GM18511 (cell line): ENCODE measurements around the gene NR2F1-AS1.

Experiments used
- ATAC-seq: cut with Tn5 transposase; IDR thresholded peaks from one replicate; pipeline ENCODE4 v1.9.1; 2021; ENCODE audit warnings: mild to moderate bottlenecking, moderate library complexity; ENCODE audit not compliant: unreplicated experiment

The NR2F1-AS1 gene

GRCh38 chr5:93578813-93579691 is 2.0 kb downstream of the NR2F1-AS1 start:
- no peak for ATAC-seq

- ATAC-seq, result no peak
Measured at GRCh38 chr5:93577854-93578812, 2.9 kb downstream of the NR2F1-AS1 start.

- no peak for ATAC-seq
Measured at GRCh38 chr5:93576994-93577853, 3.8 kb downstream of the NR2F1-AS1 start.

- ATAC-seq, result no peak
Measured at GRCh38 chr5:93575461-93576414, 5.3 kb downstream of the NR2F1-AS1 start.

- ATAC-seq, result no peak
Measured at GRCh38 chr5:93574491-93575305, 6.3 kb downstream of the NR2F1-AS1 start.

GRCh38 chr5:93573354-93574351 is 7.4 kb downstream of the NR2F1-AS1 start:
- ATAC-seq, result no peak

GRCh38 chr5:93572608-93573353 is 8.2 kb downstream of the NR2F1-AS1 start:
- no peak for ATAC-seq

- ATAC-seq, result no peak
Measured at GRCh38 chr5:93572101-93572607, 8.9 kb downstream of the NR2F1-AS1 start.

- ATAC-seq, result no peak
Measured at GRCh38 chr5:93571114-93571949, 9.7 kb downstream of the NR2F1-AS1 start.

GRCh38 chr5:93570294-93571113 is 10.5 kb downstream of the NR2F1-AS1 start:
- peak; percentile 49 for ATAC-seq

GRCh38 chr5:93569300-93570160 is 11.5 kb downstream of the NR2F1-AS1 start:
- no peak for ATAC-seq

GRCh38 chr5:93567424-93567823 is 13.6 kb downstream of the NR2F1-AS1 start:
- no peak for ATAC-seq

- ATAC-seq, result no peak
Measured at GRCh38 chr5:93566091-93566490, 14.9 kb downstream of the NR2F1-AS1 start.
